PC-3 (cell line): Measurements from ENCODE around the gene MBNL1.

Experiments used
- EZH2 ChIP-seq: fragments of 300-600 bp; sonication (generic); IDR thresholded peaks from one replicate; pipeline ENCODE4 v1.6.1; 2017; ENCODE audit warnings: antibody characterized with exemption, mild to moderate bottlenecking, low read length; ENCODE audit not compliant: unreplicated experiment
- EZH2phosphoT487 ChIP-seq: fragments of 300-600 bp; sonication (generic); IDR thresholded peaks from 2 replicates; pipeline ENCODE4 v1.6.1; 2018; ENCODE audit warnings: mild to moderate bottlenecking, antibody characterized with exemption, low read length, borderline replicate concordance
- TF ChIP-seq, protein P1 (sequence below): fragments of 300-600 bp; sonication (generic); conservative IDR thresholded peaks from 2 replicates; pipeline ENCODE4 v1.5.1; 2017; ENCODE audit warnings: antibody characterized with exemption, low read depth, mild to moderate bottlenecking, low read length

DNA sequence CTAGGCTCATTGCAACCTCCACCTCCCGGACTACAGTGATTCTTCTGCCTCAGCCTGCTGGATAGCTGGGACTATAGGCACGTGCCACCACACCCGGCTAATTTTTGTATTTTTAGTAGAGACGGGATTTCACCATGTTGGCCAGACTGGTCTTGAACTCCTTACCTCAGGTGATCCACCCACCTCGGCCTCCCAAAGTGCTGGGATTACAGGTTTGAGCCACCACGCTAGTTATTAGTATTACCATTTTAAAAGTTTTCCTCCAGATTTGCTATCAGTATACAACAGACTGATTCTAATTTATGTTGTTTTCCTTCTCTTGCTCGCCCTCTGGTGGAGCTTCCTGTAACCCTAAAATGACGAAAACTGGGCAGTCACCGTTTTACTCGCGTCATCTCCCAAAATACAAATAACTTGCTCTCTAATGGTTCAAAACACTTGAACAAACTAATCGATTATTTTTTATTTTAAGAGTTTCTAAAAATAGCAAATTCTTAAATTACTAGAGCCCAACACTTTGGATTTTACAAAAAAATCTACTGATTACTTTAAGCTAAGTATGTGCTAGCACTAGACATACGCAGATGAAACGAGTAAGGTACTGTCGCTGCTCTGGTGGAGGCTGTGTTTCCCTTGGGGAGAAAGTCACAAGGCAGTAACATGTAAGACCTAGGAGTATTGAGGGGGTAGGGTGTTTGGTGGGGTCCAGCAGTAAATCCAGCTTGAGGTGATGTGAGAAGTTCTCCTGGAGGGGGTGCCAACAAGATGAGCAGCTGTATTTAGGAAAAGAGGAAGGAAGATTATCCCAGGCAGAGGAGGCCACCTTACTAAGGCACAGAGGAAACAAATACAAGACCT, 203.3 kb downstream of the MBNL1 start:
- TF ChIP-seq, protein P1, sequence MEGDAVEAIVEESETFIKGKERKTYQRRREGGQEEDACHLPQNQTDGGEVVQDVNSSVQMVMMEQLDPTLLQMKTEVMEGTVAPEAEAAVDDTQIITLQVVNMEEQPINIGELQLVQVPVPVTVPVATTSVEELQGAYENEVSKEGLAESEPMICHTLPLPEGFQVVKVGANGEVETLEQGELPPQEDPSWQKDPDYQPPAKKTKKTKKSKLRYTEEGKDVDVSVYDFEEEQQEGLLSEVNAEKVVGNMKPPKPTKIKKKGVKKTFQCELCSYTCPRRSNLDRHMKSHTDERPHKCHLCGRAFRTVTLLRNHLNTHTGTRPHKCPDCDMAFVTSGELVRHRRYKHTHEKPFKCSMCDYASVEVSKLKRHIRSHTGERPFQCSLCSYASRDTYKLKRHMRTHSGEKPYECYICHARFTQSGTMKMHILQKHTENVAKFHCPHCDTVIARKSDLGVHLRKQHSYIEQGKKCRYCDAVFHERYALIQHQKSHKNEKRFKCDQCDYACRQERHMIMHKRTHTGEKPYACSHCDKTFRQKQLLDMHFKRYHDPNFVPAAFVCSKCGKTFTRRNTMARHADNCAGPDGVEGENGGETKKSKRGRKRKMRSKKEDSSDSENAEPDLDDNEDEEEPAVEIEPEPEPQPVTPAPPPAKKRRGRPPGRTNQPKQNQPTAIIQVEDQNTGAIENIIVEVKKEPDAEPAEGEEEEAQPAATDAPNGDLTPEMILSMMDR = peak; percentile 74
- TF ChIP-seq EZH2 (no peak), EZH2phosphoT487 (no peak)
